CD4-positive, alpha-beta T cell treated with Interferon gamma for 1 hour (primary cell): ENCODE results near the gene TMTC3.

Experiments used
- DNase-seq: peaks from one replicate; pipeline ENCODE4 v3.0.0-alpha.2; 2020

TMTC3 gene

DNA sequence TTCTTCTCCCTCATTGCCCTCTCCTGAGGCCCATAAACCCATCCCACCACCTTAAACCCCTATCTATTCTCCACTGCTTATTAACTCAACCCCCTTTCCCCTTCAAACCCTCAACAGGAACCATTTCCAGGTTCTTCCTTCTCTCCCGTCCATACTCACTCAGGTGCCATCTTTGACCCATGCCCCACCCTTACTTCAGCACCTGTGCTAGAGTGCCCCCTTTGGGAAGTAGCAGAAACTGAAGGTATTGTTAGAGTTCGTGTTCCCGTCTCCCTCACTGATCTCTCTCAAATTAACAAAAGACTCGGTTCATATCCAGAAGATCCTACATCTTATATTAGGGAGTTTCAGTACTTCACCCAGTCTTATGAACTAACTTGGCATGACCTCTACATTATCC is 86.6 kb downstream of the TMTC3 start:
- no peak for DNase-seq

DNA sequence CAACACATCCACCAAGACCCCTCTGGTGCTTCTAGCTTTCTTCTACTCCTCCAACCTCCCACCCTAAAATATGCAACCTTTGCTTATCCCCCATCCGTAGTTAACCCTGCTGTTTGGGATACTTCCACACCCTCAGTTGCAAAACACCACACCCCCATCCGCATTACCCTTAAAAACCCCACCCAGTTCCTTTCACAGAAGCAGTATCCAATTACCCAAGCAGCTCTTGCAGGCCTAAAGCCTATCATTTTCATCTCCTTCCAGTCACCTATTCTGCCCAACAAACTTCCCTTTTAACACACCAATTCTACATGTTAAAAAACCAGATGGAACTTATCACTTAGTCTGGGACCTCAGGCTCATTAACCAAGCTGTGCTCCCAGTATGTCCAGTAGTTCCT is 88.2 kb downstream of the TMTC3 start:
- DNase-seq = no peak

DNA sequence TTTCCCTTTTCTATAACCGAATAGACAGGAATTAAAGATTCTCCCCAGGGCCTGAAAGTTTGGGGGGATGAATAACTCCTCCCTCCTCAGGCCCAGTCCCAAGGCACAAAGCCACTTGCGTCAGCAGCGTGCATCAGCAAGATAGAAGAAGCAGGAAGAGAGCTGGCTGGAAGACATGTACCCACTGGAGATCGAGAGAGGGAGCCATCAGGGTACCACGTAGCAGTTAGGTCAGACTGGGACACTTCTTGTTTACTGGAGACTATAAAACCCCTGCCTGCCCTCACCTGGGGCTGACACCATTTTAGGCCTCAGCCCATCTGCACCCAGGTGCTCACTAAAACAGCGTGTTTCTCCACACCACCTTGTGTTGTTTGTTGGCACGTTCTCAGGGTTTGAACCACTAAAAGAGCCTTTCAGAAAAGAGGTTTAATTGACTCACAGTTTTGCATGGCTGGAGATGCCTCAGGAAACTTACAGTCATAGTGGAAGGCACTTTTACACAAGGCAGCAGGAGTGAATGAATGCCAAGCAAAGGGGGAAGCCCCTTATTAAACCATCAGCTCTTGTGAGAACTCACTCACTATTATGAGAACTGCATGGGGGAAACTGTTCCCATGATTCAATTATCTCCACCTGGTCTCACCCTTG is 93.2 kb downstream of the TMTC3 start:
- DNase-seq = no peak

DNA sequence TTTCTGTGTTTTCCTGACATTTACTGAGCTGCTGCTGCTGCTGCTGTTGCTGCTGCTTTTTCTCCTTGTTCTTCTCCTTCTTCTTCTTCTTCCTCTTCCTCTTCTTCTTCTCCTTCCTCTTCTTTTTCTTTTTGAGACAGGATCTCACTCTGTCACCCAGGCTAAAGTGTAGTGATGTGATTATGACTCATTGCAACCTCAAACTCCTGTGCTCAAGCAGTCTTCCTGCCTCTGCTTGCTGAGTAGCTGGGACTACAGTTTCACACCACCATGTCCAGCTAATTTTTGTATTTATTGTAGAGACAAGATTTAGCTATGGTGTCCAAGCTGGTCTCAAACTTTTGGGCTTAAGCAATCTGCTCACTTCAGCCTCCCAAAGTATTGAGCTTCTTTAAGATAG is 95.8 kb downstream of the TMTC3 start:
- no peak for DNase-seq

DNA sequence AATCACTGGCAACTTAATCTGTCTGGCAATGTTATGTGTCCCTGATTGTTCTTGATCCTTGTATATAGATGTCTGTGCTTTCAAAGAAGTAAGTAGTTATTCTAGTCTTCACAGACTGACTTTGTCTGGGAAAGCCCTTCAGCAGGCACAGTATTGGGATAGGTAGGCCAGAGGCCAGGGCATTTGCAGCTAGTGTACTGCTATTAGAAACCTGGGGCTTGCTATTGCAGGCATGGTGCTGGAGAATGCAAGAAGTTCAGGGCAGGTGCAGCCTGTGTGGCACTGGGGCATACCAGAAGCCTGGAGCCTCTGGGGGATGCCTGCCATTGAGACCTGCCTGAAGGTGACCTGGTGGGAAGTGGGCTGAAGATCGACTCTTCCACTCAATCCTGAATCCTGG is 96.3 kb downstream of the TMTC3 start:
- DNase-seq = no peak

DNA sequence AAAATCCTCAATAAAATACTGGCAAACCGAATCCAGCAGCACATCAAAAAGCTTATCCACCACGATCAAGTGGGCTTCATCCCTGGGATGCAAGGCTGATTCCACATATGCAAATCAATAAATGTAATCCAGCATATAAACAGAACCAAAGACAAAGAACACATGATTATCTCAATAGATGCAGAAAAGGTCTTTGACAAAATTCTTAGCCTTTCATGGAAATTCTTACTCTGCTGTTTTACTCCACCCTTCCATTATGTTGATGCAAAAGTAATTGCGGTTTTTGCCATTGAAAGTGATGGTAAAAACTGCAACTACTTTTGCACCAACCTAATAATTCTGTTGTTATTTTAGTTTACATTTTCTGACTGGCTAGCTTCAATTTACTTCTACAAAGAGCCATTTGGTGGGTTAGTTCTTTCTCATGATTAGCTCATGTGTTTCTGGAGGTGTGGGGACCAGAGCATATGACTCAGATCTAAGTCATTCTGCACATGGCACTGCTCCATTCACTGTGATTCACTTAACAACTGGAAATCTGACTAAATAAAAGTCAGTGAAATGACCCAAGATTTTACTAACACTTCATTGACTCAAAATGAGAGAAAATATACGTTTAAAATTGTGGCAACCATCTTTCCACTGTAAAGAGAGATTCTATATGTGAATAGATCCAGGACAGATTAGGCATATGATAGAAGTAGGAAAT is 99.9 kb downstream of the TMTC3 start:
- no peak for DNase-seq

DNA sequence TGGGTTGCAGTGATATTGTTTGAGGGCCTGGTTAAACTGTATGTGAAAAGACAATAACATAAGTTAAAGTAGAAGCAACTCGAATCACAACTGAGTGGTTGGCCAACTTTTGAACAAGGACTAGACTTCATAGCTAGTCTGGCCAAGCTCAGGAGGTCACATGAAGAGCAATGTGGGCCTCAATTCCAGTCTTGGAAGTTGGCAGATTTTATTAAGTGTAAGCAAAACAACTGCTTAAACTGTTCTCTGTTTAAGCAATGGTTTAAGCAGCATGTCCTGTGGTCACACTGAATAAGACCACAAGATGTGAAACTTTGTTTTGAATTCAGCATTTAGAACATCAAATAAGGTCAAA is 100.4 kb downstream of the TMTC3 start:
- no peak for DNase-seq

DNA sequence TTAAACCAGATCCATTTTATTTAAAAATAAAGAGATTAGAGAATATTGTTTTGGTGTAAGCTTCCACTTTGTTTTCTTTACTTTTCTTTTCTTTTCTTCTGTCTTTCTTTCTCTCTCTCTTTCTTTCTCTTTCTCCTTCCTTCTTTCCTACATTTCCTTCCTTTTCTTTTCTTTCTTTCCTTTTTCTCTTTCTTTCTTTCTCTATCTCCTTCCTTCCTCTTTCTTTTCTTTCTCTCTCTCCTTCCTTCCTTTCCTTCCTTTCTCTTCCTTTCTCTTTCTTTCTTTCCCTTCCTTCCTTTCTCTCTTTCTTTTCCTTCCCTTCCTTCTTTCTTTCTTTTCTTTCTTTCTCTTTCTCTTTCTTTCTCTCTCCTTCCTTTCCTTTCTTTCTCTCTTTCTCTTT is 100.8 kb downstream of the TMTC3 start:
- DNase-seq = no peak

DNA sequence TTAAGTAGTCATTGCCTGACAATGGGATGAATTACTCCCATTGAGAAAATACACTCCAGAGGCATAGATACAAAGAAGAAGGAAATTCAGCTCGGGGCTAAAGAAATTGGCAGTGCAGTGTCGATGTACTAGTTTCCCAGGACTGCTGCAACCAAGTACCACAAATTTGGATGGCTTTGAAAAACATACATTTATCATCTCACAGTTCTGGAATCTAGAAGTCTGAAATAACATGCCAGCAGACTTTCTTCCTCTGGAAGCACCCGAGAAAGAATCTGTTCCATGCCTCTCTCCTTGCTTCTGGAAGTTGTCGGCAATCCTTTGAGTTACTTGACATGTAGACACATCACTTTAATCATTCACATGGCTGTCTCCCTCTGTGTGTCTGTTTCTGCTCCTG is 101.9 kb downstream of the TMTC3 start:
- no peak for DNase-seq

DNA sequence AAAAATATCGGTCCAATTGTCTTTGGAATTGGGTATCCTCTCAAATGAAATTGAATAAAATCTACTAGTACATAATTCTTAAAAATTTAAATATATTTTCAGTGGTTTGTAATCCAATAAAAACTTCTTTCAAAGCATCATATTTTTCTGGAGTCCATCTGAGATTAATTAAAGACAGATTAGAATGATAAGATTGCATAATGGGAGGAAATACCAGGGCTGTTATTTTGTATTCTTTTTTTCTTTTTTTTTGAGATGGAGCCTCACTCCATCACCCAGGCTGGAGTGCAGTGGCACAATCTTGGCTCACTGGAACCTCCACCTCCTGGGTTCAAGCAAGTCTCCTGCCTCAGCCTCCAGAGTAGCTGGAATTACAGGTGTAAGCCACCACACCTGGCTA is 103.8 kb downstream of the TMTC3 start:
- DNase-seq = no peak

DNA sequence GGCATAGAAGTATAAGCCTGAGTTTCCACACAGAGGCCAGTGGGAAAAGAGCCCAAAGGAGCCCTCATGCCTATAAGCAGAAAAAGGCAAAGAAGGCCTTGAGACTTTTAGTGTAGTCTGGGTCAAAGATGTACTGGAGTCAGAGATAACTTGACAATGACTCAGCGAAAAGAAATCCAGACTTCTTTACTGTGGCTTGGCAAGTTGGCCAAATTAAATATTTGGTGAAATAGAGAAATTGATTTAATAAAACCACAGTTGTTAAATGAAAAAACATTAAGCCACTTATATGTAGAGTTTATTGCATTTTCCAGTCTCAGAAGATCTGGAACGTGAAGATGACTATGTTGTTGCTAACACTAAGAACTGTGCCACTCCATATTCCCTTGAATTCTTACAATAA is 105.1 kb downstream of the TMTC3 start:
- DNase-seq = no peak

DNA sequence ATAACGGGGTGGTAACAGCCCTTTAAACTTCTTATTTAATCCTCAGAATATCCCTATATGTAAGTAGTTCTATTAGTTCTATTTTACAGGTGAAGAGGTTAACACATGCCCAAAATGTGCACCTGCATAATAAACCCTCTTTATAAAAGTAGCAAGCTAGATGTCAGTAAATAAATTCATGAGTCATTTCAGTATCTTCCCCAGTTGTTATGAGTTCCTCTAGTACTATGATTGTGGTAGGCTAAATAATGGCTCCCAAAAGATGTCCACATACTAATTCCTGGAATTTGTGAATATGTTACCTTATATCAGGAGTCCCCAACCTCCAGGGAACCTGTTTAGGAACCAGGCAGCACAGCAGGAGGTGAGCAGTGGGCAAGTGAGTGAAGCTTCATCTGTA is 106.5 kb downstream of the TMTC3 start:
- DNase-seq = no peak
